Retinal pigment epithelial cell (primary cell): ENCODE measurements around the gene SFR1.

Source experiments
- DNase-seq: peaks from one replicate; pipeline ENCODE4 v3.0.0-alpha.2; 2010; ENCODE audit warnings: low read depth
- H3K4me3 ChIP-seq: 2 replicates; pipeline ENCODE4 v1.5.1; 2011; ENCODE audit warnings: mild to moderate bottlenecking, low read length, control low read depth, moderate library complexity
- CTCF ChIP-seq: conservative IDR thresholded peaks from 2 replicates; pipeline ENCODE4 v1.5.1; 2011; ENCODE audit warnings: low read depth, low read length, control low read depth, inconsistent platforms

Gene SFR1

DNA sequence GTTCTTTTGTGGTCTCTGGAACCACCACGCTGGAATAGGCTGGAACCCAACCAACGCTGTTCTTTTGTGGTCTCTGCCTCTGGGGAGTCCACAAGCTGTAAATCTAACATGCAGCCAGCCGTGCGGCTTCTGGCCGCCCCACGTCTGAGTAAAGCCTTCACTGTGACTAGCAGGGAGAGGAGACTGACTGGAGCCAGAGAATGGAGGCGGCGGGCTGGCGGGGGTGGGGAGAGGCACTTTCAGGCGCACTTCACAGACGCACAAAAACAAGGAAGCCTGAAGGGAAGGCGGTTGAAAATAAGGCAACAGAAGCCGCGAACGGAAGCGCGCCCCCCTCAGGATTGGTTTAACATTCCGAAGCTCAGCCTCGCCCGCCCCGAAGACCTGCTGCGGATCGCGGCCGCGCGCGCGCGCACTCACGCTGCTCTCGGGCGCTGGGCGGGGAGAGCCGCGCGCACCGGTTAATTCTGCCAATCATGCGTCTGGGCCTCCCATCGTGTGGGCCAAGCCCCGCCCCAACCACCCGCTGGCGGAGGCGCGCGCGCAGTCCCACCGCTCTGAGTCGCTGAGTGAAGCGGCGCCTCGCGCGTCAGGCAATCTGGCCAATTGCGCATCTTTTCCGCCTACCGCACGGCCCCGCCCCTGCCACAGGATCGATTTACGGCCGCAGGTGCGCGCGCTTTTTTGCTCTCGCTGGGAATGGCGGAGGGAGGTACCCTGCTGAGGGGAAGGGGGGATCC lies at the start of gene SFR1:
TSS of gene SFR1 (plus strand) at position 687 of the 740 bp plus-strand sequence. CDS start at position 700, 13 bp downstream.
- peak; percentile 51 for TF ChIP-seq CTCF

GRCh38 chr10:104072786-104073185 lies 49.2 kb upstream of the SFR1 start:
- TF ChIP-seq CTCF = no peak
- DNase-seq = no peak
- no peak overlapping the region for H3K4me3 ChIP-seq

More for the DNA sequence above, at the start of gene SFR1:
- DNase-seq = peak; percentile 92
- H3K4me3 ChIP-seq = peak within 1 kb of the TSS; percentile 81

DNA sequence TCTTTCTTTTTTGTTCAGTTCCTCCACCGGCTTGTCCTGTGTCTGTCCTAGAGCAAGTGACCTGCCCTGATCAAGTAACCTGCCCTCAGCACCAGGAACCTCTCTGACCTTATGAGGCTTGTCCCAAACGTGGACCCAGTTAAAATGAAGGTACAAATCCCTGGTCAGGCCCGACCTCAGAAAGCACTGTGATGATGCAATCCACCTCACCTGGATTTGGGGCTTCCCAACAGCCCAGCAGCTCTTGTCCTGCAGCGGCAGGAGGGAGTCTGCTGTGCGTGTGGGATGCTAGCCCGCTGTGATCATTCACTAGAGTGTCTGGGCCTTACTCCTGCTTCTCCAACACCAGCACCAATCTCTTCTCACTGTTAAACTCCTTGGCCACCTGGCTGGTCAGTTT lies 47.5 kb upstream of the SFR1 start:
- H3K4me3 ChIP-seq = no peak overlapping the region
- no peak for TF ChIP-seq CTCF
- no peak for DNase-seq

DNA sequence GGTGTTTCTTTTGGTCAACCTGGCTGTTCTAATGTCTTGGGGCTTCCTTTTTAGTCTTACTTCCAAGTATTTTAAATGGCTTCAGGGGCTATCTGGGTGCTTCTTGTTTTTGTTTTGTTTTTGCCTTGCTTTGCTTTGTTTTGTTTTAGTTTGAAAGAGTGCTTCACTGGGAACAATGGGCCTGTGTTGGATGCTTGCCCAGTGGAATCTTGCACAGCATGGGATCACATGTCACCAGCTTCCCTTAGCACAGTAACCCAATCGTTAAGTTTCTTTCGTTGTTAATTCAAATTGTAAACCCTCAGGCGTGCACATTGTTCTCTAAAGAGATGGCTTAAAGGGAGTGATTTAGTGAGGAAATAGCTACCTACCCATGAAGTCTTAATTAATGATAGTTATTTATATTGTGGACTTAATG lies 45.2 kb upstream of the SFR1 start:
- H3K4me3 ChIP-seq = no peak overlapping the region
- no peak for TF ChIP-seq CTCF
- DNase-seq = peak; percentile 47

GRCh38 chr10:104077247-104077646 lies 44.7 kb upstream of the SFR1 start:
- TF ChIP-seq CTCF = no peak
- no peak for DNase-seq

GRCh38 chr10:104077663-104078151 lies 44.3 kb upstream of the SFR1 start:
- TF ChIP-seq CTCF = no peak
- H3K4me3 ChIP-seq = no peak overlapping the region
- DNase-seq = no peak

More at GRCh38 chr10:104077247-104077646, 44.7 kb upstream of the SFR1 start:
- H3K4me3 ChIP-seq = no peak overlapping the region

DNA sequence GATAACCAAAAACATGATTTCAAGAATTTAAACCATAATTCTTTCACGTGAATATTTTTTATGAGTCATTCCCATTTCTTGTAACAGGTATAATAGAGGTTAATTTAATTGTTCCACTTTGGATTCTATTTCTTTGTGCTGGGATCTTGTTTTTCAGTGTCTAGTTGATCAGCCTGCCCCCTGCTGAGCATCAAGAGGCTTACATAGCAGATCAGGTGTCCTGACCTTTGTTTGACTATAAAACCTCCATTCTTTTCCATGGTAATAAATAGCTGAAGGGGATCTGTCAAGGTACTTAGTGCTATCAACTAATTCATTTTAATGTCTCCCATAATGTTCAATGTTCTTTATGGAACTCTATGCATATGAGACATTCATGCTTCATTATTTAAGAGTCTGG lies 41.2 kb upstream of the SFR1 start:
- no peak overlapping the region for H3K4me3 ChIP-seq
- peak; percentile 57 for TF ChIP-seq CTCF
- DNase-seq = no peak
